ENCODE measurements around the gene SOCS4.

The SOCS4 gene

DNA sequence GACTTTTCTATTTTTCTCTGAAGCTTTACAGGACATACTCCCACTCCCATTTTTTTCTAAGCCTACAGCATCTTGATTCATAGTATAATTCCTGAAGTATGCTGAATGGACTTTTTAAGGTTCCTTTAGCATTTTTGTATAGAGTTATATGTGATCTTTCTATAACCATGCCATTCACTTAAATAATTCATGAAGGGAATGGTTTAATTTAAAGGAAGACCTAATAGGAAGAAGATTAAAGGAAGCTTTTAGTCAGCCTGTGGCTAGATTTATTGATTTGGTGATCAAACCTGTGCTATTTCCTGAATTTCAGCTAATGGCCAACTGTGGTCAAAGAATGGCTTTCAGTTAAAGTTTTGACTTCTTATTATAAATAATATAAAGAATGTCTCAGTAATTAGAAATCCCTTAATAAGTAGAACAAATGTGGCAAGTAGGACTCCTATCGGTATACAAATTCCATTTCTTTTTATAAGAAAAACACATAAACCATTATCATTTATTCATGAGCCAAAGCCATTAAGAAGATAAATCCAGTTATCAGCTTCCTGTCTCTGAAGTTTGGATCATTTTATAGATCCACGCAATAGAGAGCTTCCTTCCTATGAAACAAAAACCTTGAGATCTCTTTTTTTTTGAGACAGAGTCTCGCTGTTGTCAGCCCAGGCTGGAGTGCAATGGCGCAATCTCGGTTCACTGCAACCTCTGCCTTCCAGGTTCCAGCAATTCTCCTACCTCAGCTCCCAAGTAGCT is 20.4 kb downstream of the SOCS4 start:
- TF ChIP-seq, protein P1, sequence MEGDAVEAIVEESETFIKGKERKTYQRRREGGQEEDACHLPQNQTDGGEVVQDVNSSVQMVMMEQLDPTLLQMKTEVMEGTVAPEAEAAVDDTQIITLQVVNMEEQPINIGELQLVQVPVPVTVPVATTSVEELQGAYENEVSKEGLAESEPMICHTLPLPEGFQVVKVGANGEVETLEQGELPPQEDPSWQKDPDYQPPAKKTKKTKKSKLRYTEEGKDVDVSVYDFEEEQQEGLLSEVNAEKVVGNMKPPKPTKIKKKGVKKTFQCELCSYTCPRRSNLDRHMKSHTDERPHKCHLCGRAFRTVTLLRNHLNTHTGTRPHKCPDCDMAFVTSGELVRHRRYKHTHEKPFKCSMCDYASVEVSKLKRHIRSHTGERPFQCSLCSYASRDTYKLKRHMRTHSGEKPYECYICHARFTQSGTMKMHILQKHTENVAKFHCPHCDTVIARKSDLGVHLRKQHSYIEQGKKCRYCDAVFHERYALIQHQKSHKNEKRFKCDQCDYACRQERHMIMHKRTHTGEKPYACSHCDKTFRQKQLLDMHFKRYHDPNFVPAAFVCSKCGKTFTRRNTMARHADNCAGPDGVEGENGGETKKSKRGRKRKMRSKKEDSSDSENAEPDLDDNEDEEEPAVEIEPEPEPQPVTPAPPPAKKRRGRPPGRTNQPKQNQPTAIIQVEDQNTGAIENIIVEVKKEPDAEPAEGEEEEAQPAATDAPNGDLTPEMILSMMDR (IDR thresholded peaks at IDR 0.05; ENCODE audit: low read depth, low read length) = no peak
- no peaks in the 10 kb centered on the region for H3K27me3 ChIP-seq
- peaks cover 3% of the 10 kb centered on the region; the same call in 1 of the 2 replicates for H3K4me1 ChIP-seq
- no peaks in the 10 kb centered on the region for H3K9me3 ChIP-seq
- H3K36me3 ChIP-seq = peaks cover 19% of the 10 kb centered on the region
- H3K4me3 ChIP-seq (ENCODE audit: low read depth, low read length) = no peak overlapping the region
- DNase-seq = no peak

DNA sequence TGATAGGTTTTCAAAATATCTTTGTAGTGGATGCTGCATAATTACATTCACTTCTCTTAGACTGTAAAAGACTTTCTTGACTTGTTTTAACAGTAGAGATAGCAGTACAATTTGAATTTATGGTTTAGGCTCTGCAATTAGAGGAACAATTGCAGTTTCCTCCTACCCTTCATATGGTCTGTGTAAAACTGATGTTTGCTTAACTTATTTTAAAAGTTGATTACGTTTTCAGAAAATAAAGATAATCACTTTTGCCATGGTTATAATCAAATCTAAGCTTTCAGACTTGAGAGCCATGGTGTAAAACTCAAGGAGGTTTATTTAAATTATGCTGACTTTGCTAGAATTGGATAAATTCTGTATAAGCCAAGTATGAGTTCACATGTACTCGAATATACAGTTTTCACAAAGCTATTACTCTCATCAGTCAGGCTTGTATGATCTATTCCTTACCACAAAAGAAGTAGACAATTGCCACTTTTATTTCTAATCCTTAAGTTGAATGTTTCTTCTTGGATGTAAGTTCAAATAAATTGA is 21.9 kb downstream of the SOCS4 start:
- Histone ChIP-seq H3K4me3 (ENCODE audit: low read depth, low read length) (no peak overlapping the region), H3K4me1 (peaks cover 7% of the 10 kb centered on the region), H3K27me3 (no peaks in the 10 kb centered on the region), H3K9me3 (no peaks in the 10 kb centered on the region), H3K36me3 (peaks cover 19% of the 10 kb centered on the region)
- TF ChIP-seq, protein P1 (IDR thresholded peaks at IDR 0.05; ENCODE audit: low read depth, low read length) = no peak
- DNase-seq = no peak

DNA sequence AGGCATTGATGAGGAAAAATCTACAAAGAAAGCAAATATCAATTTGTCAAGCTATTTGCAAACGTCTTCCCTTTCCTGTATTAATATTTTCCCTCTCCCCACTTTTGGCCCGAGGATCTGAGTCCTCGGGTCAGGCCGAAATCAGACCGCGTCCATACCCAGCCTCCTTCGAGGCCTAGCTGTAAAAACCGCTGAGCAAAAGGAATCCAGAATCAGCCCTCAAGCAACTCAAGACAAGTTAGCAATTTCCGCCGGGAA is 24.1 kb downstream of the SOCS4 start:
- peaks cover 7% of the 10 kb centered on the region for H3K4me1 ChIP-seq
- TF ChIP-seq, protein P1 (IDR thresholded peaks at IDR 0.05; ENCODE audit: low read depth, low read length) = no peak

DNA sequence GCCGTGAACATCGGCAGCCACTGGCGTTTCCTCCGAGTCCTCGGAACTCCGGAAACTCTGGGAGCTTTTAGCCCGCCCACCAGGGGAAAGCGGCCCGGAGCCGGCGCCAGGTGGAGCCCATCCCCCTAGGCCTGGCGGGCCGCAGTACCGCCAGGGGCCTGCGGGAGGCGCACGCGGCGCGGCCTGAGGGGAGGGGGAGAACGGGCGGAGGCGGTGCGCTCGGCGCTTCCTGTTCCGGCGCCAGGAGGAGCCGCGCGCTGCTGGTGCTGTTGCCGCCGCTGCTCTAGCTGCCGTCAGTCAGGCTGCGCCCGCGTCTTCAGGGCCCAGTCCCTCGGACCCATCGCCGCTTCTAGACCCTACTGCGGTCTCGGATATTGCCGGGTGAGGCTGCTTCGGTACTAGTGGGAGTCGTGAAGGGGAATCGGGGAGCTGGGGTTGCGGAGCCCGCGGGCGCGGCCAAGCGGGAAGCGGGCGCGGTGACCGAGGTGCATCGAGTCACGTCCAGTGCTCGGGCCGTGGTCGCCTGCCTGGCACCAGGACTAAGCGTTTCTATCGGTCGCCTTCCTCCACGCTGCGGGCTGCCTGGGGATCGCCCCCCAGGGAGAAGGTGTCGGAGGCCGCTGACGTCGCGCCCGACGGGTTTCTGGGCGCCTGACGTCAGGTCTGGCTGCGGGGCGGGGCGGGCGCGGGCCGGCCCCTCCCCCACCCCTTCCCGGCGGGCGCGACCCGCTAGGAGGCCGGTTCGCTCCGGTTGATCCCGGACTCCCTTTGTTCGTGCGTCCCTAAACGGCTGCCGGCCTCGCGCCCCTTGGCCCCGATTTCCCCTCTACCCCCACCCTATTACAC is 24.6 kb downstream of the SOCS4 start, which contains the start of gene MAPK1IP1L:
Gene MAPK1IP1L (plus strand): TSS at position 225 of the 846 bp plus-strand sequence. CDS start 10,037 bp downstream, outside the sequence.
- TF ChIP-seq, protein P1 (IDR thresholded peaks at IDR 0.05; ENCODE audit: low read depth, low read length) = peak; percentile 85
- Histone ChIP-seq H3K36me3 (peaks cover 25% of the 10 kb centered on the region), H3K4me3 (ENCODE audit: low read depth, low read length) (peak within 1 kb of the TSS; percentile 93), H3K9me3 (no peaks in the 10 kb centered on the region), H3K4me1 (peaks cover 7% of the 10 kb centered on the region), H3K27me3 (no peaks in the 10 kb centered on the region)
- DNase-seq = peak; percentile 93

More for the DNA sequence above, 24.1 kb downstream of the SOCS4 start:
- Histone ChIP-seq H3K4me3 (ENCODE audit: low read depth, low read length) (peak overlapping the region; percentile 93), H3K36me3 (peaks cover 25% of the 10 kb centered on the region), H3K27me3 (no peaks in the 10 kb centered on the region), H3K9me3 (no peaks in the 10 kb centered on the region)
- DNase-seq = no peak

DNA sequence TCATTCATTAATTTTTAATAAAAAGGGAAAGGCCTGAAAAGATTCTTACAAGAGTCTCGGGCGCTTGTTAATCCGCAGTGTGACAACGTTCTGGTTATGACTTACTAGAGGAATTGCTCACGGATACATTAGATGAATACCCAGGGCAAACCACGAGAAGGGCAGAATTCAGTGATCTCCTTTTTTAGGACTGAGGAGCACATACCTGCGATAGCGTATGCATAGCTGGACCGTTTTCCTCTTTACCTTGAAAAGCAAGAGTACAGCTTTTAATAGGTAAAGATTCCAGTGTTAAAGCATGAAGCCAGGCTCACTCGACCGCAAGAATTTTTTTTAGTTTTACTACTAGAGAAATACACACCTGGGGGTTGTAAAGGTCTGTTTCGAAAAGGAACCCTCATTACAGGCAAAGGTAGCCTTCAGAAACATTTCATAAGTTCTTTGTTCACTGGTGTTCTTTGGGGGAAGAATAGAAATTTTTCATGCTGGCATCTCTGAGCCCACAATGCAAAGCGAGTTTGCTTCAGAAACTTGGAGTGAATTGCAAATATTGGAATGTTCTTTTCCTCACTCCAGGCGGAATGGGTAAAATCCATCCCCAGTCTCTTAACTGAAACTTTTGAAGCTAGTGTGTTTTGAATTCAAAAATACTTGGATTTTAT is 25.4 kb downstream of the SOCS4 start:
- no peak for DNase-seq
- TF ChIP-seq, protein P1 (IDR thresholded peaks at IDR 0.05; ENCODE audit: low read depth, low read length) = no peak
- peaks cover 26% of the 10 kb centered on the region for H3K36me3 ChIP-seq
- H3K9me3 ChIP-seq = no peaks in the 10 kb centered on the region
- H3K27me3 ChIP-seq = no peaks in the 10 kb centered on the region
- H3K4me1 ChIP-seq = peaks cover 7% of the 10 kb centered on the region
- H3K4me3 ChIP-seq (ENCODE audit: low read depth, low read length) = peak overlapping the region; percentile 93

Measured in BE2C (cell line).